ENCODE measurements around the gene HMGCL. TPM values are rescaled to one million over a fixed set of nuclear protein-coding genes. Genes with fewer than 3 reads are reported as not detected.

HMGCL gene
- total and polyA plus RNA-seq, 2 of the 13 experiments (the other 11 are each of a cell fraction or from before 2014, with no cell fraction given) = 21.3 to 41.4 TPM

DNA sequence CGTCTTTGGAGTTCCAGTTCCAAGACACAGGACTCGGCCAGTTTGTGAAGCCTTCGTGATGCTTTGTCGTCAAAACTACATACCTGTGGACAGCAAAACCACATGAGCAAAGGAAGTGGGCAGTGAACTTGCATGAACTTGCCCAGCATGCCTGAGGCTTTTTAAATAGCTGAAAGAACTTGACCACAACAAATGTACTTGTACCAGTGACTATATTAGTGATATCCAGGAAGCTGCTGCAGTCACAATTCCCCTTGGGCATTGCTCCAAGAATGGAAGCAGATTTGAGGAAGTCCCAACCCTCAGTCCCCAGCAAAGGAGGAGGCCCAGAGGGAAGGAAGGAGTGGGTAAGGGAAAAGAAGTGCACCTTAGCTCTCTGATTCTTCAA lies 40.3 kb upstream of the HMGCL start (continued):
- TF ChIP-seq, protein P1, sequence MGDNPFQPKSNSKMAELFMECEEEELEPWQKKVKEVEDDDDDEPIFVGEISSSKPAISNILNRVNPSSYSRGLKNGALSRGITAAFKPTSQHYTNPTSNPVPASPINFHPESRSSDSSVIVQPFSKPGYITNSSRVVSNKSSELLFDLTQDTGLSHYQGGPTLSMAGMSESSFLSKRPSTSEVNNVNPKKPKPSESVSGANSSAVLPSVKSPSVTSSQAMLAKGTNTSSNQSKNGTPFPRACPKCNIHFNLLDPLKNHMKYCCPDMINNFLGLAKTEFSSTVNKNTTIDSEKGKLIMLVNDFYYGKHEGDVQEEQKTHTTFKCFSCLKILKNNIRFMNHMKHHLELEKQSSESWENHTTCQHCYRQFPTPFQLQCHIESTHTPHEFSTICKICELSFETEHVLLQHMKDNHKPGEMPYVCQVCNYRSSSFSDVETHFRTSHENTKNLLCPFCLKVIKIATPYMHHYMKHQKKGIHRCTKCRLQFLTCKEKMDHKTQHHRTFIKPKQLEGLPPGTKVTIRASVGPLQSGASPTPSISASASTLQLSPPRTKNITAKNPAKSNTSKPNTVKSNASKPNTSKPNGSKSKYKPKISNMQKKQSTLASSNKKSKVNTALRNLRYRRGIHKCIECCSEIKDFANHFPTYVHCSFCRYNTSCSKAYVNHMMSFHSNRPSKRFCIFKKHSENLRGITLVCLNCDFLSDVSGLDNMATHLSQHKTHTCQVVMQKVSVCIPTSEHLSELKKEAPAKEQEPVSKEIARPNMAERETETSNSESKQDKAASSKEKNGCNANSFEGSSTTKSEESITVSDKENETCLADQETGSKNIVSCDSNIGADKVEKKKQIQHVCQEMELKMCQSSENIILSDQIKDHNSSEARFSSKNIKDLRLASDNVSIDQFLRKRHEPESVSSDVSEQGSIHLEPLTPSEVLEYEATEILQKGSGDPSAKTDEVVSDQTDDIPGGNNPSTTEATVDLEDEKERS (CRISPR knock-in tag; IDR thresholded peaks at IDR 0.05) = no peak
- TF ChIP-seq AKAP8 (CRISPR knock-in tag; IDR thresholded peaks at IDR 0.05) (no peak), ZBTB21 (CRISPR knock-in tag; IDR thresholded peaks at IDR 0.05) (no peak), KLF6 (CRISPR knock-in tag; IDR thresholded peaks at IDR 0.05) (no peak), PLRG1 (conservative IDR thresholded peaks at IDR 0.05) (no peak), U2AF1 (optimal IDR thresholded peaks at IDR 0.05; ENCODE audit: low read depth, low read length) (no peak)

DNA sequence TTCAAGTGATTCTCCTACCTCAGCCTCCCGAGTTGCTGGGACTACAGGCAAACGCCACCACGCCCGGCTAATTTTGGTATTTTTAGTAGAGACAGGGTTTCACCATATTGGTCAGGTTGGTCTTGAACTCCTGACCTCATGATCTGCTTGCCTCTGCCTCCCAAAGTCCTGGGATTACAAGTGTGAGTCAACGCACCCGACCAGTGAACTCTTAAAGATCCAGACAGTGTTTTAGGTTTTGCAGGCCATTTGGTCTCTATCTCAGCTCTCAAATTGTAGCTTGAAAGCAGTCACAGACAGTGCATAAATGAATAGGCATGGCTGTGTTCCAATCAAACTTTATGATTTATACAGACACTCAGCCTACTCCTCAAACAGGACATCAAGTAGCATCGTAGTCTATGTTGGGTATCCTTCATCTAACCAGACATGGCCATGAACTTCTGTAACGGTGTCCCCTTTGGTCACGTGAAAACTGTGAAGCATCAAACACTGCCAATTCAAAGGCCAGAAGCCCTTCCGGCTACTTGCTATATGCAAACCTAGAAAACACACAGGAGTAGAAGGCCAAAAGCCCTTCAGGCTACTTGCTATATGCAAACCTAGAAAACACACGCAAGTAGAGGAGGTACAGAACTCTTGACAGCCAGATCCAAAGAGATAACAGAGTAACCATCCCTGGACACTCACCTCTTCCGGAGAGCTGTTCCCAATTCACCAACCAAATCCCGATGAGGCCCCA lies 39.7 kb upstream of the HMGCL start:
- Histone ChIP-seq H2AFZ (ENCODE audit: low read length) (no peak overlapping the region), H3K79me2 (ENCODE audit: insufficient read depth, low read length) (peaks cover 3% of the 10 kb centered on the region), H3K9ac (ENCODE audit: insufficient read depth, low read depth, low read length) (no peak overlapping the region), H3K36me3 (replicated peaks in 1 of 2; ENCODE audit: control insufficient read depth in 1 of 2, insufficient read depth in 2 of 2, low read length in 2 of 2) (peaks cover 3 to 12% of the 10 kb centered on the region in 2 experiments; a peak in 3 of 5 replicates), H3K27ac (ENCODE audit: extremely low read length, insufficient read depth, low read length) (no peak overlapping the region), H3K4me2 (ENCODE audit: low read depth, low read length) (no peak overlapping the region), H4K20me1 (ENCODE audit: insufficient read depth, low read length) (no peaks in the 10 kb centered on the region), H3K9me3 (ENCODE audit: low read length) (no peaks in the 10 kb centered on the region), H3K4me1 (ENCODE audit: insufficient read depth, low read length) (peaks cover 25% of the 10 kb centered on the region), H3K4me3 (replicated peaks in 1 of 3; ENCODE audit: insufficient read depth in 1 of 3, low read depth in 2 of 3, low read length in 3 of 3) (no peak overlapping the region), H3K27me3 (ENCODE audit: control insufficient read depth in 1 of 2, insufficient read depth in 2 of 2, low read length in 2 of 2) (no peaks in the 10 kb centered on the region; a peak in 1 of 5 replicates)
- intact Hi-C loops (cut with micrococcal nuclease; ENCODE audit: unreplicated experiment) = loop anchor here (5.0 to 10.0 kb wide), 2 partner anchors 63 to 90 kb away; partner anchors contain the start of genes GALE and PITHD1
- POLR2A ChIA-PET = no interaction called here
- TF ChIP-seq RBM22 (optimal IDR thresholded peaks at IDR 0.05; ENCODE audit: low read length) (no peak), ZNF24 (IDR thresholded peaks at IDR 0.05) (no peak), CBFB (CRISPR knock-in tag; IDR thresholded peaks at IDR 0.05) (no peak)
- TF ChIP-seq, protein P2, sequence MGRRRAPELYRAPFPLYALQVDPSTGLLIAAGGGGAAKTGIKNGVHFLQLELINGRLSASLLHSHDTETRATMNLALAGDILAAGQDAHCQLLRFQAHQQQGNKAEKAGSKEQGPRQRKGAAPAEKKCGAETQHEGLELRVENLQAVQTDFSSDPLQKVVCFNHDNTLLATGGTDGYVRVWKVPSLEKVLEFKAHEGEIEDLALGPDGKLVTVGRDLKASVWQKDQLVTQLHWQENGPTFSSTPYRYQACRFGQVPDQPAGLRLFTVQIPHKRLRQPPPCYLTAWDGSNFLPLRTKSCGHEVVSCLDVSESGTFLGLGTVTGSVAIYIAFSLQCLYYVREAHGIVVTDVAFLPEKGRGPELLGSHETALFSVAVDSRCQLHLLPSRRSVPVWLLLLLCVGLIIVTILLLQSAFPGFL (CRISPR knock-in tag; IDR thresholded peaks at IDR 0.05) = no peak
- CTCF ChIA-PET (ENCODE audit: low intra/inter-chr PET ratio, low total read pairs) = no interaction called here
- no TSS peak for BruUV-seq (replicated peaks)
- no peak for ATAC-seq
- in situ Hi-C loops (cut with HindIII; ENCODE audit: extremely low pct_ligation_motif_present, low pct_unique_long_range_greater_than_20kb) = loop anchor here (5.0 kb wide), 1 partner anchor 58 kb away; no protein-coding TSS in a partner anchor
- WGBS (ENCODE audit: low lambda C conversion rate) = 97% methylated on average over 13 of the region's 13 CpGs
- no peak for FAIRE-seq
- DNase-seq (ENCODE audit: low spot score) = no peak
